ENCODE measurements around the gene RBBP6. TPM values are rescaled to one million over a fixed set of nuclear protein-coding genes. Genes with fewer than 3 reads are reported as not detected.

The RBBP6 gene
- total RNA-seq, 6 experiments from 2014 or later, result 16.0 to 24.8 (median 20.1) TPM

GRCh38 chr16:24577167-24577566, 37.8 kb downstream of the RBBP6 start:
- Histone ChIP-seq H3K9me3 (no peaks in the 10 kb centered on the region), H3K27me3 (no peaks in the 10 kb centered on the region), H3K4me3 (no peak overlapping the region), H3K4me1 (no peaks in the 10 kb centered on the region), H3K27ac (no peak overlapping the region), H3K36me3 (peaks cover 0 to 2% (median 0%) of the 10 kb centered on the region in 4 donors)
- WGBS (ENCODE audit: insufficient coverage, low coverage, low lambda C conversion rate, missing lambda C conversion rate), result 76% methylated on average over 10 of the region's 11 CpGs
- TF ChIP-seq CTCF (IDR thresholded peaks at IDR 0.05), result no peak
- TF ChIP-seq POLR2A (IDR thresholded peaks at IDR 0.05), result no peak
- intact Hi-C loops (cut with DNase I), result no loop called here
- DNase-seq, result no peak
- no peak for ATAC-seq

- no peak for ATAC-seq
- Histone ChIP-seq H3K27me3 (no peaks in the 10 kb centered on the region), H3K4me1 (no peaks in the 10 kb centered on the region), H3K4me3 (no peak overlapping the region), H3K36me3 (no peaks in the 10 kb centered on the region), H3K27ac (no peak overlapping the region), H3K9me3 (no peaks in the 10 kb centered on the region)
- no peak for DNase-seq
- 61% methylated on average over 5 of the region's 5 CpGs for WGBS (ENCODE audit: insufficient coverage, low coverage, low lambda C conversion rate, missing lambda C conversion rate)
- intact Hi-C loops (cut with DNase I), result no loop called here
- TF ChIP-seq CTCF (IDR thresholded peaks at IDR 0.05), result peak; percentile 28 to 32 (median 29)
- no peak for TF ChIP-seq POLR2A (IDR thresholded peaks at IDR 0.05)
These were observed 41.3 kb downstream of the RBBP6 start for GRCh38 chr16:24580665-24581064.

- TF ChIP-seq CTCF (IDR thresholded peaks at IDR 0.05), result no peak
- WGBS (ENCODE audit: insufficient coverage, low coverage, low lambda C conversion rate, missing lambda C conversion rate), result 46% methylated on average over 4 of the region's 5 CpGs
- Histone ChIP-seq H3K9me3 (no peaks in the 10 kb centered on the region), H3K27me3 (no peaks in the 10 kb centered on the region), H3K27ac (no peak overlapping the region), H3K4me1 (no peaks in the 10 kb centered on the region), H3K36me3 (no peaks in the 10 kb centered on the region), H3K4me3 (no peak overlapping the region)
- ATAC-seq (no peak), DNase-seq (no peak)
- intact Hi-C loops (cut with DNase I), result no loop called here
These were observed 44.1 kb downstream of the RBBP6 start for GRCh38 chr16:24583494-24583893.

GRCh38 chr16:24589997-24590396, 50.6 kb downstream of the RBBP6 start:
- TF ChIP-seq POLR2A (IDR thresholded peaks at IDR 0.05) (no peak), CTCF (IDR thresholded peaks at IDR 0.05) (no peak)
- no peak for DNase-seq
- no peak overlapping the region for H3K4me3 ChIP-seq
- H3K9me3 ChIP-seq, result no peaks in the 10 kb centered on the region
- H3K4me1 ChIP-seq, result no peaks in the 10 kb centered on the region
- H3K27me3 ChIP-seq, result no peaks in the 10 kb centered on the region
- no peaks in the 10 kb centered on the region for H3K36me3 ChIP-seq
- no peak overlapping the region for H3K27ac ChIP-seq
- 55% methylated on average over 1 of the region's 1 CpG for WGBS (ENCODE audit: insufficient coverage, low coverage, low lambda C conversion rate, missing lambda C conversion rate)
- ATAC-seq, result no peak
- intact Hi-C loops (cut with DNase I), result no loop called here

Data from right lobe of liver (tissue), 6 donors.